ENCODE measurements around the gene ZBP1. TPM values are rescaled to one million over a fixed set of nuclear protein-coding genes. Genes with fewer than 3 reads are reported as not detected.

Gene ZBP1
- polyA plus RNA-seq, 4 donors, result 0.12 to 0.21 TPM; not detected in 2

GRCh38 chr20:57658833-57659516, 38.7 kb upstream of the ZBP1 start:
- no peak for DNase-seq (ENCODE audit: low read depth in 4 of 4, low spot score in 3 of 4)

DNA sequence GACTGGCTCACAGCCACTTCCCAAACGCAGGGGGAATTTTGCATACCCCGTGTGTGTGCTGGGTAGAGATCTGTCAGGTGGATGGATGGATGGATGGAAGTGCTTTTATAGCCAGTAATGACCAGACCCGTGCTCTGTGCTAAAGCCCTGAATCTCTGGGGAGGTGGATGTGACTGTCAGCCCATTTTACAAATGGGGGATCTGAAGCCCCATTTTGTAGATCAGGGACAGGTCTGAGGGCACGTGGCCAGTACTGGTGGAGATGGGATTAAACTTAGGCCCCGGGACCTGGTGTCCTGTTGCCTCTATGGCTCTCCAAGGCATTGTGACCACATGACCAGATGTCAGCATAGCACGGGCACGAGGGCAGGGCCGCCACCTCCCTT, 38.2 kb upstream of the ZBP1 start:
- no peak for DNase-seq (ENCODE audit: low read depth in 4 of 4, low spot score in 3 of 4)

GRCh38 chr20:57657535-57658446, 37.6 kb upstream of the ZBP1 start:
- no peak for DNase-seq (ENCODE audit: low read depth in 4 of 4, low spot score in 3 of 4)

DNA sequence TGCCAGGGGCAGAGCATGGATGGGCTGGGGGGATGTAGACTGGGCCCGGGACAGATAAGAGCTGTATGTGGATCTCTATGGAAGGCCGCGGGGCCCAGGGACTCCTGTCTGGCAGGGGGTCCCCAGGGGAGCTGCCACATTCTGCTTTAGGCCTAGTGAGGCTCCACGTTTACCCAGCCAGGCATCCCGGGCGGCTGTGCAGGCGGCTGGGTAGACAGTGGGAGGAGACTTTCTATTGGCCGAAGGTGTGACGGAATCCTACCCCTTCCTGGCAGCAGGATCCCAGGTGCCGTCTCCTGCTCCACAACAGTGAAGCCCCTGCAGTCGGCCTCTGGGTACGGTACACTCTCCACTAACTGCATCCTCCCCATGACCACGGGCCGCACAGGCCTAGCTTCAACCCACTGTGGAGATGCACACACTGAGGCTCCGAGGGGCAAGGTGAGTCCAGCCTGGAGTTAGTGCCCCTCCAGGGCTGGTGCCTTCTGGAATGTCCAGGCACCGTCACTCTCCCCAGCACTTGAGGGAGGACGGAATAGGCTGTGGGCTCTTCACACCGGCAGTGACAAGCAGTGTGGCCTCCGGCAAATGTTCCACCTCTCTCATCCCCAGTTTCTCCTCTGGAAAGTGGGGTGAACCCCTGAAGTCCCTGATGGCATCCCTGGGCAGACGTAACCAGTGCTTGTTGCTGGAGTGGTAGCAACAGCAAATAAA, 36.8 kb upstream of the ZBP1 start:
- DNase-seq (ENCODE audit: low read depth in 4 of 4, low spot score in 3 of 4), result no peak

GRCh38 chr20:57656252-57656820, 36.1 kb upstream of the ZBP1 start:
- DNase-seq (ENCODE audit: low read depth in 4 of 4, low spot score in 3 of 4), result no peak

DNA sequence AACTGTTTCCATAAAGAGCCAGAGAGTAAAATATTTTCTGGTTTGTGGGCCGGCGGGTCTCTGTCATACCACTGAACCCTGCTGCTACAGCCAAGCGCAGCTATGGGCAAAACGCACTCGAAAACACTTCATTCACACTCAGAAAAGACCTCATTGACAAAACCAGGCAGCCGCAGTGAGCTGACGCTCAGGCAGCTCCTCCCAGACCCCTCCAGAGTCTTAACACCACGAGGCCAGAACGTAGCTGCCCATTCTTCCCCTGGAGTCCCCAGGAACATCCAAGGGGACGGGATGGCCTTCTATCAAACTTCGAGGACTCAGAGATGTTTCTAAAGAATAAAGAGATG, 35.6 kb upstream of the ZBP1 start:
- no peak for DNase-seq (ENCODE audit: low read depth in 4 of 4, low spot score in 3 of 4)

- DNase-seq (ENCODE audit: low read depth in 4 of 4, low spot score in 3 of 4), result no peak
Measured at GRCh38 chr20:57654998-57655808, 35.0 kb upstream of the ZBP1 start.

DNA sequence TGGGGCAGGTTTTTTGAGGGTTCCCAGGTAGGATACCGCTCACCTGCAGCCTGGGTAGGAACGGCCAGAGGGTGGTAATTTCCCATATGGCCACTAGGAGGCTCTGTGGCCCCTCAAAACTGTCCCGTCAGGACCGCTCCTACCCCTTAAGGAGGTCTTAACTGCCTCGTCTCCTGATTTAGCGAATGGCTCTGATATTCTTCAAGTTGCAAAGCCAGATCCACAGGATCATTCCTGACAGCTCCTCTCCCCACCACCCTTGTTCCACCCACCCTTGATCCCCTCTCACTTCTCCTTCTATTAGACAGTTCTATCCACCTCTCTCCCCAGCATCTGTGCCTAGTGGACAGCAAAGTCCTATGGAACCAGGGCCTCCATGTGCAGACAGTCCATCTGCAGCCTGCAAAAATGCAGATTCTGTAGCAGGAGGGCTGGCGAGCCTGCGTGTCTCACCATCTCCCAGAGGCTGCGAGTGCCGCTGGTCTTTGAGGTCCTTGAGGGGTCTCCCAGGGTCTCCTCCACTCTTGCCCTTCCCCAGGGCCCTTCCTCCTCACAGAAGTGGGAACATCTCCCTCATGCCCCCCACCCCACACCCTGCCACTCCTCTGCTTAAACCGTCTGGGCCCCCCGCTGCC, 34.3 kb upstream of the ZBP1 start:
- peak; percentile 40 to 52 (median 50) for DNase-seq (ENCODE audit: low read depth in 4 of 4, low spot score in 3 of 4)

DNA sequence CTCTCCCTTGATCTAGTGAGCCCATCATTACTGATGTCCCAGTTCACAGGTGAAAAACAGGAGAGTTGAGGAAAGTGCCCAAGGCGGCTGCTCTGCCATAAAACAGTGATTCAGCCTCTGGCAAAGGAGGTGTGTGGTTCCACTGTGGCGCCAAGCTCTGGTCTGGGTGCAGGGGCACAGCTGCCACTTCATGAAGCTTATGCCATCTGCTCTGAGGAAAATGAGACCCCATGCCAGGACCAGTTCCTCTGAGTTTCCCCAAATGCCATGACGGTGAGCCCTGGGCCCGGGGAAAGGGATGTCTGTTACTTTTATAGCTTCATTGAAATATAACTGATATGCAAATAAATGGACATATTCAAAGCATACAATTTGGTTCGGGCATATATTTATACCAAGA, 33.7 kb upstream of the ZBP1 start:
- no peak for DNase-seq (ENCODE audit: low read depth in 4 of 4, low spot score in 3 of 4)

- DNase-seq (ENCODE audit: low read depth in 4 of 4, low spot score in 3 of 4), result no peak
Measured at GRCh38 chr20:57653546-57653900, 33.3 kb upstream of the ZBP1 start.

GRCh38 chr20:57652606-57653545, 32.6 kb upstream of the ZBP1 start:
- DNase-seq (ENCODE audit: low read depth in 4 of 4, low spot score in 3 of 4), result no peak

DNA sequence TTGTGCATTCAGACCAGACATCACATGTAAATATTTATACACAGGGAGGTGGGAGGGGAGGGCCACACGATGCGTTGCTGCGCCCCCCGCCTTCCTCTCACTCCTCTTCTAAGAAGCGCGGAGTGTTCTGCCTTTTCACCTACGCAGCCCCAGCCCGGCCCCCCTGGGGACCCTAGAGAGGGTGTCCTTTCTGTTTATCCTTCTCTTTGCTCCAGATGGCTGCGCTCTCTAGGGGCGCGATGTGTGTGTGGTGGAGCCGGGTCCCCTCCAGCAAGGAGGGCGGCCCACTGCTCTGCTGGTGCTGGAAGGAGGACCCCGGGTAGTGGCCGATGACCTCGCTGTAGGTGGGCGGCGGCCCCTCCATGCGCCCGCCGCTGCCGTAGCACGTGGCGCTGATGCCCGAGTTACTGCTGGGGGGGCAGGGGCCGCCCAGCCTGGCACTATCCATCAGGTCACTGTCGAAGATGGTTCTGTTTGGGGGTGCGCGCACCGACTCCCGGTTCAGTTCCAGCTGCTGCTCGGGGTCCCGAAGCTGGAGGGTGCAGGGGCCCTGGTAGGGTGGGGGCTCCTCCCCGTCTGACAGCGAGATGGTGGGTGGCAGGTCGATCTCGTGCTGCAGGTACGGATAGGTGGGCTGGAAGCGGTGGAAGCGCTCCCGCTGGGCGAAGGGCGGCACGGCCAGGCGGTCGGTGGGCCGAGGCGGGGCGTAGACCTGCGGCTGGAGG, 31.8 kb upstream of the ZBP1 start:
- no peak for DNase-seq (ENCODE audit: low read depth in 4 of 4, low spot score in 3 of 4)

GRCh38 chr20:57650756-57651483, 30.7 kb upstream of the ZBP1 start:
- DNase-seq (ENCODE audit: low read depth in 4 of 4, low spot score in 3 of 4), result no peak

DNA sequence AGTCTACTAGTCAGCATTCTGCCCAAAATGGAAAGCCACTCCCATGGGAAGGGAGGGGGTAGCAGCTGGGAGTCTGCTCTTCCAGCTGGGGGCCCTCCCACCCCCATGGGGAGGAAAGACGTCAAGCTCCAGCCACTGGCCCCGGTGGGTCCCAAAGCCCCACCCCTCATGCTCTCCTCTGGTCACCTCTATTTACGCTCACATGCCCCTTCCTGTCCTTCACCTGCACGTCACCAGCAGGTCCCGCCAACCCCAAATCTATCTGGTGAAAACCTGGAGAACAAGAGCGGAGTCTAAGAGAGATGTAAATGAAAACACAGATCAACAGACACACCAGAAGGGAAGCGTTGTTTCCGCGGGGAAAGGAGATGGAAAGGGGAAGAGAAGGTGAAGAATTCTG, 30.0 kb upstream of the ZBP1 start:
- no peak for DNase-seq (ENCODE audit: low read depth in 4 of 4, low spot score in 3 of 4)

DNA sequence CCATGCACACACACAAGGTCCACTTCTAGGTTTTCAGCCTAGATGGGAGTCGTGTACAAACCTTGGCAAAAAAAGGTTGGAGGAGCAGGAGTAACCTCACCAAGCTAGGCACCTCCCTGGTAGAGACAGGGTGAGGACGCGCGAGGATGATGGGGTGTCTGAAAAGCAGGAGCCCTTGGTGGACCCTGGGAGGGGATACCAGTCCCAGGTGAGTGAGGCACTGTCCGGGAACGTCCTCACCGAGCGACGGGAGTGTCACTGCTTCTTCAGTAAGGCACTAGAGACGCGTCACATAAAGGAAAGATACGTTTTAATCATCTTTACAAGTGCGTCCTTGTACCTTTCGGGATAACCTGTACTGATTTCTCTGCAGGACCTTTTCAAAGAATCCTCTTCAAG, 29.4 kb upstream of the ZBP1 start:
- no peak for DNase-seq (ENCODE audit: low read depth in 4 of 4, low spot score in 3 of 4)

DNA sequence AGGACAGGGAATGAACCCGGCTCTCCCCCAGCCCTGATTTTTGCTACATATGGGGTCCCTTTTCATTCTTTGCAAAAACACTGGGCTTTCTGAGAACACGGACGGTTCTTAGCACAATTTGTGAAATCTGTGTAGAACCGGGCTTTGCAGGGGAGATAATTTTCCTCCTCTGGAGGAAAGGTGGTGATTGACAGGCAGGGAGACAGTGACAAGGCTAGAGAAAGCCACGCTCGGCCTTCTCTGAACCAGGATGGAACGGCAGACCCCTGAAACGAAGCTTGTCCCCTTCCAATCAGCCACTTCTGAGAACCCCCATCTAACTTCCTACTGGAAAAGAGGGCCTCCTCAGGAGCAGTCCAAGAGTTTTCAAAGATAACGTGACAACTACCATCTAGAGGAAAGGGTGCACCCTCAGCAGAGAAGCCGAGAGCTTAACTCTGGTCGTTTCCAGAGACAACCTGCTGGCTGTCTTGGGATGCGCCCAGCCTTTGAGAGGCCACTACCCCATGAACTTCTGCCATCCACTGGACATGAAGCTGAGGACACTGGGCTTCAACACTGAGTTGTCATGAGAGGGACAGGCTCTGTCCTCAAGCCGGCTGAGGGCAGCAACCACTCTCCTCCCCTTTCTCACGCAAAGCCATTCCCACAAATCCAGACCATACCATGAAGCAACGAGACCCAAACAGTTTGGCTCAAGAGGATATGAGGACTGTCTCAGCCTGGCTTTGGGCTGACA, 28.8 kb upstream of the ZBP1 start:
- no peak for DNase-seq (ENCODE audit: low read depth in 4 of 4, low spot score in 3 of 4)

Measured in right renal pelvis (tissue), 4 donors.